Activated gamma-delta T cell (primary cell): ENCODE measurements around the gene C10orf67.
"Not testable (repeated sequence)": the region's sequence is repeated elsewhere in the genome, so short reads cannot be mapped to it uniquely, and the experiment has no call there.

Experiments used
- DNase-seq: peaks from one replicate; lab custom pipeline; 2025; lab: John Stamatoyannopoulos, UW
- total RNA-seq, 2 donors: gene quantifications; one replicate each; lab custom pipeline; 2026; lab: John Stamatoyannopoulos, UW

Gene C10orf67
- total RNA-seq: 0 to 0.09 reads per million in 2 donors

- no peak for DNase-seq
Measured at GRCh38 chr10:23344241-23344841, at the start of gene C10orf67. C10orf67 (minus strand) TSS chr10:23344797; CDS start chr10:23344774, 23 bp downstream.

DNA sequence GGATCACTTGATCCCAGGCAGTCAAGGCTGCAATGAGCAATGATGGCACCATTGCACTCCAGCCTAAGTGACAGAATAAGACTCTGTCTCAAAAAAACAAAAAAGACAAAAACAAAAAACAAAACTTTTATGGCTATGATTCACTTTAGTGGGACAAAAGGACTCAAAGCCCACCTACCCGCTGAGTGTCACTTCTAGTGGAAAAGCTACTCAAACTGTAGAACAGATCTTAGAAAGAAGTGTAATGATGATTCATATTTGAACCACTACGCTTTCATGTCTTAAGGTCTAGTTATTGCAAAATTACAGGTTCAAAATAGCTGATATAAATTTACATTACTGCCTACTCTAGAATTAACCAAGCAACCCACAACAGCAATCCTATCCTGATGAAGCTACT lies 47.2 kb upstream of the C10orf67 start:
- DNase-seq: no peak

DNA sequence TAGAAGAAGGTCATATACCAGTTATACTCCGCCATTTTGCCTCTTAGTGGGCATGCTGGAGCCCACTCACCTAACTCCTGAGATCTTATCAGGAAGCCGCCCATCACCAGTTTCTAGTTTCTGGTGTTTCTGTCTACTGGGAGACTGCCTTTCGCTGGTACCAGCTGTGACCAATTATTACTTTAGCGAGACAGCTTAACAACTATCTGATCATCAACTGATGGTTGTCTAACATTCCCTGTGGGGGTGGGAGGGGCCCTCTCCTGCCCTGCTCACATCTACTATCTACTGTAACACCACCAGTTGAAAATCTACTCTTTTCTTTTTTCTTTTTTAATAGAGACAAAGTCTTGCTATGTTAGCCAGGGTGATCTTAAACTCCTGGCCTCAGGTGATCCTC lies 46.2 kb upstream of the C10orf67 start:
- DNase-seq: no peak

- DNase-seq: not testable (repeated sequence)
Measured at GRCh38 chr10:23390408-23390807, 45.8 kb upstream of the C10orf67 start.

GRCh38 chr10:23387516-23387915 lies 42.9 kb upstream of the C10orf67 start:
- DNase-seq: not testable (repeated sequence)

- no peak for DNase-seq
Measured at GRCh38 chr10:23386052-23386451, 41.5 kb upstream of the C10orf67 start.

DNA sequence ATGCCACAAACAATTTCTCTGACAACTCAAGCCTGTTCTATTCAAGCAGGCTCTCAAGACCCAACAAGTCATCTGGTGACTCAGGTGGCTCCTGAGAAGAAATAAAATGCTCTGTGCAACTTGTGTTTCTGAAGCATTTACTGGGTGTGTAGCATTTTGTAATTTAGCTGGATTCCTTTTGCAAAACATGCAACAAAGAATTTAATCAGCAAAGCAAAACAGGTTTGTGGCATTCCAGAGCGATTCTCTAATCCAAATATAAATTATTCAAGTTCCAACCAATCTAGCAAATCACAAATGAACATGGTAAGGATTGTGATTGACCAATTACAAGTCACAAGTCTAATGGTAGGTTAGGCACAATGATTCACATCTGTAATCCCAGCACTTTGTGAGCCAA lies 39.8 kb upstream of the C10orf67 start:
- no peak for DNase-seq

GRCh38 chr10:23383637-23384036 lies 39.0 kb upstream of the C10orf67 start:
- no peak for DNase-seq

DNA sequence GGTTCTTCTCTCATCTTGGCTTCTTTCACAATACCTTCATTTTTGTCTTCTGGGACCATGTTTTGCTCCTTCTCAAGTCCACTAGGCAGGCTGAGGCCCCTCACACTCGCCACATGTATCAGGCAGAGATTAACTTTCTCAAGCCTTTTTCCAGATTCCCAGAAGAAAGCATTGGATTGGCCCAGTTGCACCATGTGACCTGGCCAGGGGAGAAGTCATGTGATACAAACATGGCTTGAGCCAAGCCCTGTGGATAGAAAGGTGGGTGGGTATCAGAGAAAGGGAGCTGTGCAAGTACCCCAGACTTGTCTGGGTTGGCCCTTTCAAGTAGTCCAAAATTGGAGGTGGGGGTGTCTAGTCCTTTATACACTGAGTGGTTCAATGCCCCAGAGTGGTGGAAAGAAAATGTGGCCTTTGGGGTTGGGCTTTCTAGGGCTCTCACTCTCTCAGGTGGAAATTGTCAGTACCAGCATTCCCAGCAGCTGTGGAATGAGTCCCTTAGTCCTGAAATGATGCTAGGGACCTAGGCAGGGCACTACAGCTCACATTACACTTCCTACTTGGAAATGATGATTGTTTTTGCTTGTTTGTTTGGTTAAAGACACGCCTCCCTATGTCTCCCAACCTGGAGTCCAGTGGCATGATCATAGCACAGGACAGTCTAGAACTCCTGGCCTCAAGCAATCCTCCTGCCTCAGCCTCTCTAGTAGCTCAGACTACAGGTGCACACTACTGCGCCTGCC lies 36.9 kb upstream of the C10orf67 start:
- DNase-seq: no peak

- no peak for DNase-seq
Measured at GRCh38 chr10:23379686-23380085, 35.1 kb upstream of the C10orf67 start.

DNA sequence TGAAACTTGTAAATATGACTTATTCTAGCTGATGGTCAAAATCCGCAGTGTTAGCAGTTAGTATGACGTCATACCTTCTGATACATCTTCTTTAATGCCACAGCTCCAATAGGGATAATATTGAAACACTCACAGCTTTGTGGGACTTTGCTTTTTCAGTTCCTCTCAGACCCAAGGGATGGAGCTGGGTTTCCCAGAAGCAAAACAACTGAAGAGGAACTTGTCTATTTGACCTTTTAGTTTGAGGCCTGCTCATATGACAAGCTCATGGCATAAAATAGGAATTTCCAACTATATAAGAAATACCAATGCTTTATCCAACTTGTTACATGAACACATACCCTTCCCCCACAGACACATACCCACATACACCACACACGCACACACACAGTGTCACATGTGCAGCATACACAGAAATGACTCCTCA lies 31.6 kb upstream of the C10orf67 start:
- DNase-seq: no peak

GRCh38 chr10:23375366-23375765 lies 30.8 kb upstream of the C10orf67 start:
- DNase-seq: no peak

DNA sequence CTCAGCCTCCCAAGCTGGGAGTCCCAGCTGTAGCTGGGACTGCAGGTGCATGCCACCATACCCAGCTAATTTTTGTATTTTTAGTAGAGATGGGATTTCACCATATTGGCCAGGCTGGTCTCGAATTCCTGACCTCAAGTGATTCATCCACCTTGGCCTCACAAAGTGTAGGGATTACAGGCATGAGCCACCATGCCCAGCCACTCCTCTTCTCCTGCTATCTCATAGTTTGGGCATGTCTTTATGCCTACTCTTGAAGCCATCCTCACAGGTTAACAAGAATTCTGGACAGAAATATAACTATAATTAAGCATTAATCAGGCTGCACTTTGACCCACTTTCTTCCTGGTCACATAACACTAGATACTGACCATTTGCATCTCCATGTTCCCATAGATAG lies 28.6 kb upstream of the C10orf67 start:
- no peak for DNase-seq

- no peak for DNase-seq
Measured at GRCh38 chr10:23371073-23371472, 26.5 kb upstream of the C10orf67 start.

DNA sequence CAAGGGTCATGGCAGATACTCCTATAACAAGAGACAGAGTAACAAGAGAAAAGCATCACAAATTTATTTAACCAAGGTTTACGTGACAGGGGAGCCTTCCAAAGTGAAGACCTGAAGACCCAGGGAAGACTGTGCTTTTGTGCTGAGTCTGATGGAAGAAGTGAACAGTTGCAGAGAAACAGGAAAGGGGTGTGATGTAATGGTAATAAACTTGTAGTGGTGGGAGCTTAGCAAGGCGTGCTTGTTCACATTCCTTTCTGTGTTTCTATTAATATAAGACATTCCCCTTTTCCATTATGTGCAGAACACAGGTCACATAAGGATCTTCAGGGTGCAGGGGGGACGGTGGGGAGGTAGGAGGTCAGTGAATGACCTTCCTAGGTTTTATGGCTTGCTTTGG lies 25.5 kb upstream of the C10orf67 start:
- DNase-seq: no peak

GRCh38 chr10:23368816-23369640 lies 24.4 kb upstream of the C10orf67 start:
- DNase-seq: no peak

GRCh38 chr10:23367896-23368595 lies 23.4 kb upstream of the C10orf67 start:
- DNase-seq: no peak

GRCh38 chr10:23365417-23366030 lies 20.9 kb upstream of the C10orf67 start:
- DNase-seq: not testable (repeated sequence)

DNA sequence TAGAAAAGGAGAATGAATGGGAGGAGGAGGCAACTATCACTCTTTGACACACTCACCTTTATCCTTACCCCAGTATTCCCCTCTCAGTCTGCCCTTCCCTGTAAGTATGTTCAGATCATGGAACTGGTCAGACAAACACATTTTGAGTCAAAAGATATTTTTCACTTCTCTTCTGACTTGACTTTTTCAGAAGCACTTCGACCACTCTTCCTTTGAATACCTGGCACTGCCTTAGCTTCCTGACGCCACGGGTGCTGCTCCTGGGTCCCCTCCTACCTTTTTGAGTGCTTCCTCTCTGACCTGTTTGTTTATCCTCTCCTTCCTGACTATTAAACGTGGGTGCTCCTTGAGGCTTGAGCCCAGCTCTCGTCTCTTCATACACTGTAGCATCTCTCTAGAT lies 19.8 kb upstream of the C10orf67 start:
- no peak for DNase-seq

DNA sequence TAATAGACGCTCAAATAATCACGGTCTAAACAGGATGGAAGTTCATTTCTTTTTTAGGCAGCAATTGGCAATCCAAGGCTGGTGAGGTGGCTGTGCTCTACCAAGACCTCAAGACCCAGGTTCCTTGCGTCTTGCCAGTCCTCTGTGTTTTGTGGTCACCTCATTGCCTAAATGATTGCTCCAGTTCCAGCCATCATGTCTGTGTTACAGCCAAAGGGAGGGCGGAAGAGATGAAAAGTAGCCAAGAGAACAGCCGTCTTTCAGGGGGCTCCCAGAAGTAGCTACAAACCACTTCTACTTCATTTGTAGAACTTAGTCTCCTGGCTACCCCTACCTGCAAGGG lies 19.2 kb upstream of the C10orf67 start:
- DNase-seq: no peak

DNA sequence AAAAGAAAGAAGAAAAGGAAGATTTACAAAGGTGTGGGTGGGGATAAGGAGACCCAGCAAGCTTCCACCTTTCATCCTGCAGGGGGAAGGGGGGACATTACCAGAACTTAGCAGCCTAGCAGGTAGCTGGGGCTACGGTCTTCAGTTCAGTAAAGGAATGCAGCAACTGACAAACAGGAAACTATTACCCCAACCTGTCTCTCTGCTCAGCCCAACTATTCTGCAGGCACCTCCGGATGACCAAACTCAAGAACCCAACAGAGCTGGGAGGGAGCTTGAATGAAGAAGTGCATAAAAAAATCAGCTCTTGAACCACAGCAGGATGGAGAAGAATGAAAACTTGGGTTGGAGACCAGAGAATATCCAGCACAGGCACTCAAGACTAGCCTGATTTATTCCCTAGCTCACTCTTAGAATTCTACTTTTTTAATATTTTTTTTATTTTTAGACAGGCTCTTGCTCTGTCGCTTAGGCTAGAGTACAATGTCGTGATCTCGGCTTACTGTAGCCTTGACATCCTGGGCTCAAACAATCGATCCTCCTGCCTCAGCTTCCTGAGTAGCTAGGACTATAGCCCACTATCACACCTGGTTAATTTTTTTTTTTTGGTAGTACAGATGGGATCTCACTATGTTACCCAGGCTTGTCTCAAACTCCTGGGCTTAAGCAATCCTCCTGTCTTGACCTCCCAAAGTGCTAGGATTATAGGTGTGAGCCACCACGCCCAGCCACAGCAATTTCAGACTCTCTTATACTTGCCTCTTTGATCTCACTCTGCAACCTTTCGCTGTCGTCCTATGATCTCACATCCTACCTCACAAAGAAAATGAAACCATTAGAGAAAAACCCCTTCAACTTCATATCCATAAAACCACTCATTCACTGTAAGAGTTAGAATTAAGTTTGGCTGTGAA lies 18.5 kb upstream of the C10orf67 start:
- DNase-seq: no peak
